Activated CD8-positive, alpha-beta T cell treated with anti-CD3 and anti-CD28 coated beads for 36 hours (primary cell): ENCODE results near the gene TRIM25. TPM values are rescaled to one million over a fixed set of nuclear protein-coding genes. Genes with fewer than 3 reads are reported as not detected.

Experiments used
- ATAC-seq: fragments of 200-7000 bp; cut with Tn5 transposase; one replicate; pipeline ENCODE4 v1.10.0; 2021; ENCODE audit warnings: mild to moderate bottlenecking, moderate library complexity
- CTCF ChIA-PET: fragments of 350-600 bp; sonication (Branson Sonifier 250); formaldehyde crosslinking; loops from one replicate; lab custom pipeline; 2021; ENCODE audit warnings: antibody characterized with exemption; lab: Charles Lee
- POLR2A ChIA-PET: fragments of 350-600 bp; sonication (Branson Sonifier 250); formaldehyde crosslinking; loops from one replicate; lab custom pipeline; 2021; ENCODE audit warnings: antibody characterized with exemption; lab: Charles Lee
- DNase-seq: peaks from one replicate; pipeline ENCODE4 v3.0.0-alpha.2; 2020
- H3K27ac Mint-ChIP-seq: one replicate; pipeline ENCODE4 v1.8.0; 2021; ENCODE audit warnings: mild to moderate bottlenecking, mixed read lengths
- H3K27me3 Mint-ChIP-seq: one replicate; pipeline ENCODE4 v1.8.0; 2021; ENCODE audit warnings: mixed read lengths
- H3K36me3 Mint-ChIP-seq: one replicate; pipeline ENCODE4 v1.8.0; 2021; ENCODE audit warnings: low read depth, mixed read lengths
- H3K4me1 Mint-ChIP-seq: one replicate; pipeline ENCODE4 v1.8.0; 2021; ENCODE audit warnings: low read depth, mixed read lengths
- H3K4me3 Mint-ChIP-seq: one replicate; pipeline ENCODE4 v1.8.0; 2021; ENCODE audit warnings: mild to moderate bottlenecking, moderate library complexity, mixed read lengths
- H3K9me3 Mint-ChIP-seq: one replicate; pipeline ENCODE4 v1.8.0; 2021; ENCODE audit warnings: mixed read lengths
- intact Hi-C: fragments of 100-400 bp; cut with micrococcal nuclease; formaldehyde crosslinking; loops from one replicate; pipeline ENCODE4 v1.10.0; 2022
- total RNA-seq, 2 experiments: library from RNA; stranded (reverse); gene quantifications; one replicate each; pipeline ENCODE4 v1.2.3, GENCODE V29; 2021
- TF ChIP-seq, protein P1 (sequence below): fragments of 200-600 bp; IDR thresholded peaks from one replicate; pipeline ENCODE4 v1.8.0; 2022; ENCODE audit warnings: antibody characterized with exemption, mild to moderate bottlenecking

The TRIM25 gene
- total RNA-seq, 2 experiments from 2014 or later: 94.2 to 95.6 TPM

DNA sequence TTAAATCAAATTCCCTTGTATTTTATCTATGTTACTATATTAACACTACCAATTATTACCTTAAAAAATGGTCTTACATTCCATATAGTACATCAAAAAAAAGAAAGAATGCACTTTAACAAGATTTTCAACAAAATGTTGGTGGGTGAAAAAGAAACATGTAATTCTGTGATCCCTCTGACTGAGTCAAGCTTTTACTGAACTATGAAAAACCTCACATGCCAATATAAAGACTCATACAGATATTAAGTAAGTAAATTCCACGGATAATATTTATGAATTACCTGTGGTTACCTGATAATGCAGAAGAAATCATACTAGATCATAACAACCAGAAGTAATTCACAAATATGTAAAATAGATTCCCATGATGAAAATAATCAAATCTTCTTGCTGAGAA is 34.6 kb upstream of the TRIM25 start:
- Mint-ChIP-seq H3K27me3 (no peaks in the 10 kb centered on the region), H3K4me3 (no peak overlapping the region), H3K4me1 (peaks cover 10% of the 10 kb centered on the region), H3K9me3 (no peaks in the 10 kb centered on the region), H3K27ac (no peak overlapping the region), H3K36me3 (peaks cover 30% of the 10 kb centered on the region)
- ATAC-seq (no peak), DNase-seq (no peak)
- ChIA-PET CTCF (no interaction called here), POLR2A (interaction anchor here (1.4 kb wide), 1 partner anchor 35 kb away, joined by 3 read pairs; the partner anchor contains the start of gene TRIM25)
- intact Hi-C loops: no loop called here
- TF ChIP-seq, protein P1, sequence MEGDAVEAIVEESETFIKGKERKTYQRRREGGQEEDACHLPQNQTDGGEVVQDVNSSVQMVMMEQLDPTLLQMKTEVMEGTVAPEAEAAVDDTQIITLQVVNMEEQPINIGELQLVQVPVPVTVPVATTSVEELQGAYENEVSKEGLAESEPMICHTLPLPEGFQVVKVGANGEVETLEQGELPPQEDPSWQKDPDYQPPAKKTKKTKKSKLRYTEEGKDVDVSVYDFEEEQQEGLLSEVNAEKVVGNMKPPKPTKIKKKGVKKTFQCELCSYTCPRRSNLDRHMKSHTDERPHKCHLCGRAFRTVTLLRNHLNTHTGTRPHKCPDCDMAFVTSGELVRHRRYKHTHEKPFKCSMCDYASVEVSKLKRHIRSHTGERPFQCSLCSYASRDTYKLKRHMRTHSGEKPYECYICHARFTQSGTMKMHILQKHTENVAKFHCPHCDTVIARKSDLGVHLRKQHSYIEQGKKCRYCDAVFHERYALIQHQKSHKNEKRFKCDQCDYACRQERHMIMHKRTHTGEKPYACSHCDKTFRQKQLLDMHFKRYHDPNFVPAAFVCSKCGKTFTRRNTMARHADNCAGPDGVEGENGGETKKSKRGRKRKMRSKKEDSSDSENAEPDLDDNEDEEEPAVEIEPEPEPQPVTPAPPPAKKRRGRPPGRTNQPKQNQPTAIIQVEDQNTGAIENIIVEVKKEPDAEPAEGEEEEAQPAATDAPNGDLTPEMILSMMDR: no peak

DNA sequence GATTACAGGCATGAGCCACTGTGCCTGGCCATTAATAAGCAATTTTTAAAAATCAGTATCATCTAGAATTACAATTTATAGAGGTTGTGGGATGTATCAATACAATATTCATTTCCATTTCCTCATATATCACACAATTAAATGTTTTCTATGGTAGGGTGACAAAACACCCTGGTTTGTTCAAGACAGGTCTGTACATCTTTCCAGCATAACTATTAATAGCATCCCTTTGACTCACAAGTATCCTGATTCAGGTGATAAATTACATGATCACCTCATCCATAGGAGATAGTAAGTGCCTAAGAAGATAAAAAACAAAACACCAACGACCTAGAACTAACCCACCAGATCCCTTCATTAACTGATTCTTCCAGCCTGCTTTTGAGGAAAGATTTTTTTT is 33.9 kb upstream of the TRIM25 start:
- H3K4me1 Mint-ChIP-seq: peaks cover 8% of the 10 kb centered on the region
- H3K4me3 Mint-ChIP-seq: no peak overlapping the region

DNA sequence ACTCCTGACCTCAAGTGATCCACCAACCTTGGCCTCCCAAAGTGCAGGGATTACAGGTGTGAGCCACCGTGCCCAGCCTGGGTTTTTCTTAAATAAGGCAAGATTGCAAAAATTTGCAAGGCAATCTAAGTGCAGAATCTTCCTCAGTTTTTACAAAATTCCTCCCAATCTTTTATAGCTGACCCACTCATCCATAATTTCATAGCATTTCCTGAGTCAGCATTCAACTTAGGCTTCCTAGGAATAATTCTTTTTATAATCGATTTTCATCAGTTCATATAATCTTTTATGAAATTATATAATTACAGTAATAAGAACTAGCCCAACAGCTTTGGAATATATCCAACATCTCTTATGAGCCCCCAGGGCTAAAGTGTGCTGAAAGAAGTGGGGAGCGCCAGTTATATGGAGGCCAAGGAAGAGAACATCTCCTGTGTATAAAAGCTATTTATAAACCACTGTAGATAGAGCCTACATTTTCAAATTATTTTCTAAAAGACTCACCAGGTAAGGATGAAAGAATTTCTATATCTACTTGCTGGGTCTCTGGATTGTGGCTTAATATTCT is 32.2 kb upstream of the TRIM25 start:
- TF ChIP-seq, protein P1: no peak
- ChIA-PET POLR2A (interaction anchor here (1.0 to 1.3 kb wide), 2 partner anchors 9 to 34 kb away, joined by 3 read pairs; no protein-coding TSS in a partner anchor), CTCF (no interaction called here)
- ATAC-seq (no peak), DNase-seq (no peak)
- Mint-ChIP-seq H3K9me3 (no peaks in the 10 kb centered on the region), H3K4me3 (no peak overlapping the region), H3K27ac (no peak overlapping the region), H3K4me1 (peaks cover 8% of the 10 kb centered on the region), H3K36me3 (peaks cover 44% of the 10 kb centered on the region), H3K27me3 (no peaks in the 10 kb centered on the region)
- intact Hi-C loops: no loop called here

More for the DNA sequence above, 33.9 kb upstream of the TRIM25 start:
- intact Hi-C loops: no loop called here
- Mint-ChIP-seq H3K27ac (no peak overlapping the region), H3K9me3 (no peaks in the 10 kb centered on the region), H3K36me3 (peaks cover 34% of the 10 kb centered on the region), H3K27me3 (no peaks in the 10 kb centered on the region)
- TF ChIP-seq, protein P1: no peak
- ATAC-seq (no peak), DNase-seq (no peak)
- CTCF ChIA-PET: interaction anchor here (1.3 kb wide), 1 partner anchor 48 kb away, joined by 3 read pairs; no protein-coding TSS in a partner anchor
- POLR2A ChIA-PET: interaction anchor here (1.4 kb wide), 1 partner anchor 34 kb away, joined by 3 read pairs; the partner anchor contains the start of gene TRIM25

DNA sequence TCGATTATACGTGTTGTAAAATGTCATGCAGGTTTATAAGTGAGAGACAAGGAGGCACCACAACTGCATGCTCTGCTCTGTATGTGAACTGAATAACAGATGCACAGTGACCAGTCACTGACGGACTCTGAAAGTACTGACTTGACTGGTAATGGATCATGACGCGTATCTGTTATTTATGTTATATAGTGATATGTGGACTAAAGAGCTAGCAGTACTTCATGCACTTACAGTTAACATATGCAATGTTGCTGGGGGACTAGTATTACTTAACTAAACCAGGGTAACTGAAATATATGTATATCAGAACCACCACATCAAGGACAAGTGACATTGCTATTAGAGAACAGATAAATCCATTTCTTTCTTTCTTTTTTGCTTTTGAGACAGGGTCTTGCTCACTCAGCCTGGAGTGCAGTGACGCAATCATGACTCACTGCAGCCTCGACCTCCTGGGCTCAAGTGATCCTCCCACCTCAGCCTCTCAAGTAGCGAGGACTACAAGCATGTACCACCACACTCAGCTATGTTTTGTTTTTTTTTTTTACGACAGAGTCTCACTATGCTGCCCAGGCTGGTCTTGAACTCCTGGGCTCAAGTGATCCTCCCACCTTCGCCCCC is 29.8 kb upstream of the TRIM25 start:
- intact Hi-C loops: loop anchor here (5.0 kb wide), 1 partner anchor 126 kb away; no protein-coding TSS in a partner anchor
- peaks cover 2% of the 10 kb centered on the region for H3K4me1 Mint-ChIP-seq
- POLR2A ChIA-PET: interaction anchor here (0.9 to 1.3 kb wide), 2 partner anchors 12 to 16 kb away, joined by 3 read pairs; no protein-coding TSS in a partner anchor
- peaks cover 40% of the 10 kb centered on the region for H3K36me3 Mint-ChIP-seq
- no peak overlapping the region for H3K27ac Mint-ChIP-seq
- ATAC-seq (peak; percentile 17), DNase-seq (peak; percentile 20)
- H3K4me3 Mint-ChIP-seq: no peak overlapping the region
- no peaks in the 10 kb centered on the region for H3K9me3 Mint-ChIP-seq
- CTCF ChIA-PET: interaction anchor here (1.0 to 2.4 kb wide), 3 partner anchors 54 to 124 kb away, joined by 3 to 9 read pairs (median 3); no protein-coding TSS in a partner anchor
- no peaks in the 10 kb centered on the region for H3K27me3 Mint-ChIP-seq
- TF ChIP-seq, protein P1: no peak
